HG02870 (cell line): ENCODE measurements around the gene IL6.
"Not testable (repeated sequence)": the region's sequence is repeated elsewhere in the genome, so short reads cannot be mapped to it uniquely, and the experiment has no call there.

ENCODE experiments used
- ATAC-seq: cut with Tn5 transposase; IDR thresholded peaks from one replicate; pipeline ENCODE4 v1.9.1; 2021; ENCODE audit warnings: mild to moderate bottlenecking, moderate library complexity; ENCODE audit not compliant: unreplicated experiment

Gene IL6

GRCh38 chr7:22703978-22704610, 22.9 kb upstream of the IL6 start:
- not testable (repeated sequence) for ATAC-seq

GRCh38 chr7:22704722-22705121, 22.3 kb upstream of the IL6 start:
- ATAC-seq = not testable (repeated sequence)

- ATAC-seq = not testable (repeated sequence)
Measured at GRCh38 chr7:22705874-22706273, 21.1 kb upstream of the IL6 start.

GRCh38 chr7:22707026-22707691, 19.8 kb upstream of the IL6 start:
- ATAC-seq = not testable (repeated sequence)

GRCh38 chr7:22708214-22708613, 18.8 kb upstream of the IL6 start:
- not testable (repeated sequence) for ATAC-seq

- not testable (repeated sequence) for ATAC-seq
Measured at GRCh38 chr7:22708677-22709061, 18.3 kb upstream of the IL6 start.

GRCh38 chr7:22709062-22709829, 17.8 kb upstream of the IL6 start:
- ATAC-seq = not testable (repeated sequence)

- no peak for ATAC-seq
Measured at GRCh38 chr7:22709857-22710256, 17.1 kb upstream of the IL6 start.

- no peak for ATAC-seq
Measured at GRCh38 chr7:22712999-22713398, 14.0 kb upstream of the IL6 start.

GRCh38 chr7:22713463-22713862, 13.5 kb upstream of the IL6 start:
- ATAC-seq = no peak

- no peak for ATAC-seq
Measured at GRCh38 chr7:22715969-22716368, 11.0 kb upstream of the IL6 start.

- no peak for ATAC-seq
Measured at GRCh38 chr7:22717760-22718159, 9.2 kb upstream of the IL6 start.

- no peak for ATAC-seq
Measured at GRCh38 chr7:22718200-22718711, 8.7 kb upstream of the IL6 start.

- no peak for ATAC-seq
Measured at GRCh38 chr7:22718911-22719420, 8.0 kb upstream of the IL6 start.

- ATAC-seq = no peak
Measured at GRCh38 chr7:22720791-22721786, 5.9 kb upstream of the IL6 start.

- ATAC-seq = no peak
Measured at GRCh38 chr7:22722536-22723180, 4.3 kb upstream of the IL6 start.

GRCh38 chr7:22723181-22723601, 3.8 kb upstream of the IL6 start:
- no peak for ATAC-seq

GRCh38 chr7:22723637-22724036, 3.4 kb upstream of the IL6 start:
- no peak for ATAC-seq

- ATAC-seq = no peak
Measured at GRCh38 chr7:22724861-22725260, 2.1 kb upstream of the IL6 start.

- ATAC-seq = no peak
Measured at GRCh38 chr7:22725585-22725984, 1.4 kb upstream of the IL6 start.
